ENCODE data around the gene CHRND. TPM values are rescaled to one million over a fixed set of nuclear protein-coding genes. Genes with fewer than 3 reads are reported as not detected.

CHRND gene
- total and polyA plus RNA-seq, 2 of the 8 experiments (the other 6 are each of a cell fraction or from before 2014, with no cell fraction given) = 0.24 TPM; not detected in 1

DNA sequence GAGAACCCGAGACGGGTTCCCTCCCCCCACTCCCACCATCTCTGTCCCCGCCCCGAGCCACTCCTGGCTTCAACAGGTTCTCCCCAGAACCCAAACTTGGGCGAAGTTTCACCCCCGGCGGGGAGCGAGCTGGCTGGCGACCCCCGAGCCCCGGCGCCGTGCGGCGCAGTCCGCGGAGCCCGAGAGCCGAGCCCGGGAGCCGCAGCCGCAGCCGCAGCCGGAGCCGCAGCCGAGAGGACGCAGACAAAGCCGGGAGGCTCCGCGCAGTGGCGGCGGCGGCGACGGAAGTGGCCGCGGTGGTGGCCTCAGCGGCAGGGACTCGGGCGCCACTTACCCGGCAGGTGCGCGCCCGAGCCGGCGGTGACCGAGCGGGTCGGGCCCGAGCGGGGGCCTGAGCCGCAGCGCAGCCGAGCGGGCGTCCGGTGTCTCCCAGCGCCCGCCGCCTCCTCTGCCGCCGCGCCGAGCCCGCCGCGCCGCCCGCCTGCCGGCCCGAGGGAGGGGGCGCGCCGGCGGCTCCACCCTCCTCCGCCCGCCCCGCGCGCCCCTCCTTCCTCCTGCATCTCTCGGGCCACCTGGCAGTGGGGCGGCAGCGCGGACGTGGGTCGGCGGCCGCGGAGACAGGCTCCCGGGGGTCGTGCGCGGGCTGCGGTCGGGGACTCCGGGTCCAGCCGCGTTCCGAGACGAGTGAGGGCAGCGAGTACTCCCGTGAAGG lies 38.4 kb upstream of the CHRND start, which contains the start of gene ECEL1 (continued):
- TF ChIP-seq PHF8 (conservative IDR thresholded peaks at IDR 0.05; ENCODE audit: low read depth, low read length) (no peak), EP300 (IDR thresholded peaks at IDR 0.05; ENCODE audit: borderline replicate concordance in 1 of 2, low read depth in 2 of 2, low read length in 2 of 2) (no peak), SP4 (IDR thresholded peaks at IDR 0.05; ENCODE audit: low read length) (no peak), SRF (IDR thresholded peaks at IDR 0.05; ENCODE audit: low read depth, low read length) (no peak), YY1 (IDR thresholded peaks at IDR 0.05; ENCODE audit: low read depth, low read length) (no peak), POU5F1 (IDR thresholded peaks at IDR 0.05; ENCODE audit: low read depth, low read length) (no peak), ASH2L (IDR thresholded peaks at IDR 0.05; ENCODE audit: low read length) (peak; percentile 1), POLR2A (IDR thresholded peaks at IDR 0.05; ENCODE audit: control extremely low read depth in 1 of 2, low read depth in 2 of 2, low read length in 2 of 2) (no peak)
- TF ChIP-seq, protein P1, sequence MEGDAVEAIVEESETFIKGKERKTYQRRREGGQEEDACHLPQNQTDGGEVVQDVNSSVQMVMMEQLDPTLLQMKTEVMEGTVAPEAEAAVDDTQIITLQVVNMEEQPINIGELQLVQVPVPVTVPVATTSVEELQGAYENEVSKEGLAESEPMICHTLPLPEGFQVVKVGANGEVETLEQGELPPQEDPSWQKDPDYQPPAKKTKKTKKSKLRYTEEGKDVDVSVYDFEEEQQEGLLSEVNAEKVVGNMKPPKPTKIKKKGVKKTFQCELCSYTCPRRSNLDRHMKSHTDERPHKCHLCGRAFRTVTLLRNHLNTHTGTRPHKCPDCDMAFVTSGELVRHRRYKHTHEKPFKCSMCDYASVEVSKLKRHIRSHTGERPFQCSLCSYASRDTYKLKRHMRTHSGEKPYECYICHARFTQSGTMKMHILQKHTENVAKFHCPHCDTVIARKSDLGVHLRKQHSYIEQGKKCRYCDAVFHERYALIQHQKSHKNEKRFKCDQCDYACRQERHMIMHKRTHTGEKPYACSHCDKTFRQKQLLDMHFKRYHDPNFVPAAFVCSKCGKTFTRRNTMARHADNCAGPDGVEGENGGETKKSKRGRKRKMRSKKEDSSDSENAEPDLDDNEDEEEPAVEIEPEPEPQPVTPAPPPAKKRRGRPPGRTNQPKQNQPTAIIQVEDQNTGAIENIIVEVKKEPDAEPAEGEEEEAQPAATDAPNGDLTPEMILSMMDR (IDR thresholded peaks at IDR 0.05; ENCODE audit: control extremely low read depth in 1 of 3, insufficient read depth in 1 of 3, low read depth in 1 of 3, low read length in 3 of 3) = no peak
